Stimulated activated CD8-positive, alpha-beta memory T cell treated with anti-CD3 and anti-CD28 coated beads, Interleukin-4, amount 100 ng/mL, for 48 hours (primary cell): ENCODE measurements around the gene FAM98A.

Experiments used
- DNase-seq: peaks from one replicate; pipeline ENCODE4 v3.0.0-alpha.2; 2020

Gene FAM98A

DNA sequence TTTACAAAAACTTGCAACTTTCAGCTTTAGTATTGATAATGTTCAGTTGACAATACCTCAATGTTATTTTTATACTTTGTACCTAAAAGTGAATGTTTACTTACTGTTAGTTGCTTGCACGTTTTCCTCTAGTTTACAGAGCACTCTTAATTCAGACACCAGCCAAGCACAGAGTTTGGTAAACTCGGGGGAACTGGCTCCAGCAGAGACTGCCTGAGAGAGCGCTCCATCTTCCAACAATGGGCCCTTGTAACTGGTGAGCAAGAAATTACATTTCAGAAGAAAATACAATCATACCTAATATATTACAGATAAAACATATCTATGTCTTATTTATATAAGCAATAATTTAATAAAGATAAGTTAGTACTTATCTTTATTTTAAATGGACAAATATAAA, 3.7 kb downstream of the FAM98A start:
- no peak for DNase-seq

DNA sequence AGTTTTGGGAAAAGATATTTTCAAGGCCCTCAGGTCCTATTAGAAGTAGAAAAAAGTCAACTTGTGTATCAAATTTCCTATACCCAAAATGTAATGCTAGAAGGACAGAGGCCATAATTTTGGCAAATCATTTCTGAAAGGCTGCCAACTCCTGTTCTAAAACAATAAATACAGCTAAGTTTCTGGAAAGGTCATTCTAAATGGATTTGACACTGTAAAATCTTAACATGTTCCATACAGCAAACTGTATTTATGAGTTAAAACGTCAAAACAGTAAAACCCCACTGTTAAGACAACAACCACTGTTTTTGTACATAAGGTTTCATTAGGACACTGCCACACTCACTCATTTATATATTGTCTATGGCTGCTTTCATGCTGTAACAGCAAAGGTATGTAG, 9.7 kb downstream of the FAM98A start:
- no peak for DNase-seq

DNA sequence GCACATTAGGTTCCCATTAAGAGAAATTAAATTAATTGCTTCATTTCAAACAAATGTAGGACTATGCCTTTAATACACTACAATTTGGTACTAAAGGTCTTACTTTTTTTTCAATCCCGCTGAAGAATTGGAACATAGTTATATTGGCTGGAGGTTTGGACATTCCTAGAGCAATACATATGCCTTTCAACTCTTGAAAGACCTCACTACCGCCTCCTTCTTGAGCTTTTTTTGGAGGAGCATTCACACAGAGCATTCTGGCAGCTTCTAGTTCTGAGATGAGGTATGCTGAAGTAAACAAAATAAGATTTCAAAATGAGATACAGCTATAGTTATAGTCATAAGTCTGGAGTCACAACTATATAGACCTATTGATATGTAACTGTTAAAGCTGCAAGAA, 10.9 kb downstream of the FAM98A start:
- no peak for DNase-seq

GRCh38 chr2:33586766-33587165, 12.3 kb downstream of the FAM98A start:
- no peak for DNase-seq

DNA sequence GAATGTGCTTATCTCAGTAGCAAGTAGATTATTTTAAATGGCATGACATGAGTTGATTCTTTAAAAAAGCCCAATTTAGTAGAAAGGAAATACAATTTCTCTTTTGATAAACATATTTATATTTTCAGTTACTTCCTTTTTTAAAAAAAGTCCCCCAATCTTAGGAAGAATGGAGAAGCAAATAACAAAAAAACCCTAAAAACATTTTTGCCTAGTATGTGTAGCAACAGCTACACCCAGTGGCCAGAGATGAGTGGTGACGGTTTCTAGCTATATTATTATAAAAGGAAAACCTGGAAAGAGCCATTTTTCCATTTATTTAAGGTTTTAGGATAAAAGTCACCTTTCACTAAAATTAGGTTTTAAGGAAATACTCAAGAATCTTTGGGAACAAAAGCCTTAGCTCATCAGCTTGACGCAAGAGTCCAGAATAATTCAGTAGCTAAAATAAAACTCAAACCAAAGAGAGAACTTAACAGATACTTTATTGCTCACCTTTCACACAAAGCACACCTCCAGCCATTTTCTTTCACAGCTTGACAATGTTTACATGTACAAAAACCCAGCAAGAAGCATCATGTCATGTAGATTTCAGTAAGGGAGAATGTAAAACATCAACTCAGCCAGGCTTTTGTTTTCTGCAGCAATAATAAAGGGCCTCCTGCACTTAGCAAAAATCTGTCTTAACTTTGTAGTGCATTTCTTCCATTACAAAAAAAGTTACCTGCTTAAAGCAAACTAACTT, 15.7 kb downstream of the FAM98A start:
- no peak for DNase-seq

- DNase-seq = no peak
These were observed 17.2 kb downstream of the FAM98A start for GRCh38 chr2:33581872-33582271.

DNA sequence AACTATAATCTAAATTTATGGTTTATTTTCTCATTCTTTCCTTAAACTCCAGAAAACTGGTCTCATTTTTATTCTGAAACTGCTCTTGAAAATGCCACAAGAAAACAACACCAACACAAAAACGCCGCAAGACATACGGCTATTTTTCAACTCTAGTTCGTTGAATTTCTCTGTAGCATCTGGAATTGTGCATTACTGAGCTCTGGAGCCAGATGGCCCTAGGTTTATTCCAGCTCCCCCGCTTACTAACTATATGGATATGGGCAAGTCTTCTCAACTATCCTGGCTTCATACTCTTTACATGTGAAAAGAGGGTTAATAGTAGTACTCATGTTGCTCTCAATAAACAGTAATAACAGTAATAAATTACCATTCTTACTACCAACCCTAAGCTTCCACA, 19.9 kb downstream of the FAM98A start:
- no peak for DNase-seq

GRCh38 chr2:33577668-33578067, 21.4 kb downstream of the FAM98A start:
- no peak for DNase-seq

DNA sequence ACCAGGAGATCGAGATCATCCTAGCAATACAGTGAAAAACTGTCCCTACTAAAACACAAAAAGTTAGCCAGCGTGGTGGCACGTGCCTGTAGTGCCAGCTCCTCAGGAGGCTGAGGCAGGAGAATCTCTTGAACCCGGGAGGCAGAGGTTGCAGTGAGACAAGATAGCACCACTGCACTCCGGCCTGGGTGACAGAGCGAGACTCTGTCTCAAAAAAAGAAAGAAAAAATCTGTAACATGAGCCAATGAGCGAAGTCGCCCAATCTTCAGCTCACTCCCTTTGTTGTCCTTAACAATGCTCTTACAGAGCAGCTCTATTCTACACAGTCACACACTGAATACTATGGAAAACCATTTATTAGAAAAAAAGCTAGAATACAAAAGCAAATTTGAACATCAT, 22.0 kb downstream of the FAM98A start:
- no peak for DNase-seq

DNA sequence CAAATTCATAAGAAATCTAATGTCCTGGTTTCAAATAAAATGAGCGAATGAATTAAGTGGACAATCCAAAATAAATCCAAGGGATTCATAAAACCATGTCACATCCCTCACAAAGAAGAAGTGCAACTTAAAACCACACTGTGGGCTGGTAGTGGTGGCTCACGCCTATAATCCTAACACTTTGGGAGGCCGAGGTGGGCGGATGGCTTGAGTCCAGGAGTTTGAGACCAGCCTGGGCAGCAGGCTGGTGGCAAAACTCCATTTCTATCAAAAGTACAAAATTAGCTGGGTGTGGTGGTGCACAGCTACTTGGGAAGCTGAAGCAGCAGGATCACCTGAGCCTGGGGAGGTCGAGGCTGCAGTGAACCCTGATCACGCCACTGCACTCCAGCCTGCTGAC, 25.4 kb downstream of the FAM98A start:
- no peak for DNase-seq

DNA sequence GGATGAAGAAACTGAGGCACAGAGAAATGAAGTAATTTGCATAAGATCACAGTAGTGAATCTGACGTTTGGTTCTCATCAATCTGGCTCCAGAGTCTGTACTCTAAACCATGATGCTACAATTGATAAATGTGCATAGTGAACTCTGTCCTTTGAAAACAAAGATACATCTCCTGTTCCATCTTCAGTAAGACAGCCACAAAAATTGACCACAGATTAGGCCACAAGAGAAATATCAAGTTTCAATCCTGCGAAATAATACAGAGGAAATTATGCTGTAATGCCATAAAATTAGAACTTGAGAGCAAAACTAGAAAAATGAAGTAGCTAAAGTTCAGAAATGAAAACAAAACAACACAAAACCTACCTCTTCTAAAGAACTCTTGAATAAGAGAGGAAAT, 28.4 kb downstream of the FAM98A start:
- no peak for DNase-seq

DNA sequence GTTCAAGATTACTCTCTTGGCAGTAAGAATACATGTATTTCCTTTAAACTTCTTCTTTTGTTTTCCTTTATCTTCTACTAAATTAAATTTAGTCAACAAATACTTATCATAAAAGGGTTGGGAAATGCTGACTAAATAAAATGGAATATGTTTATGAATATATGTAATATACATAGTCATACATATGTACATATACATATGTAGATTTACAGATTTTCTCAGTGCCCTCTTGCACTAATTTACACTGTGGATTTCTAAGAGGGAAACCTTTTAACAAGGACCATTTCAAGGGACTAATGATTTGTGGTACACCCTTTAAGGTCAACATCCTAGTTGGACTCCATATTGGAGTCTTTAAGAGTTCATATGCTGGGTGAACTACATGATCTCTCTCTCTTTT, 37.2 kb downstream of the FAM98A start:
- no peak for DNase-seq

DNA sequence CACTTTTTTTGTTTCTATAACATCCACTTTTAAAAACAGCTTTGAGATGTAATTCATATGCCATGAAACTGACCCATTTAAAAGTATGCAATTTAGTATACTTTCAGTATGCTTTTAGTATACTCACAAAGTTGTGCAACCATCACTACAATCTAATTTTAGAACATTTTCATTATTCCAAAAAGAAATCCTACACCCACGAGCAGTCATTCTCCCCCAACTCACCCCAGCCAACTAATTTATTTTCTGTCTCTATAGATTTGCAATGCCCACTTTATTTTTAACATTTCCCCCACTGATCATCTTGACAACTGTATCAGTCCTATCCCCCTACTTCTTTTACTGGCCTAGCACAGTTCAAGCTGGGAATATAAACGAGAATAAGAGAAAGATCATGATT, 39.1 kb downstream of the FAM98A start:
- DNase-seq = no peak

DNA sequence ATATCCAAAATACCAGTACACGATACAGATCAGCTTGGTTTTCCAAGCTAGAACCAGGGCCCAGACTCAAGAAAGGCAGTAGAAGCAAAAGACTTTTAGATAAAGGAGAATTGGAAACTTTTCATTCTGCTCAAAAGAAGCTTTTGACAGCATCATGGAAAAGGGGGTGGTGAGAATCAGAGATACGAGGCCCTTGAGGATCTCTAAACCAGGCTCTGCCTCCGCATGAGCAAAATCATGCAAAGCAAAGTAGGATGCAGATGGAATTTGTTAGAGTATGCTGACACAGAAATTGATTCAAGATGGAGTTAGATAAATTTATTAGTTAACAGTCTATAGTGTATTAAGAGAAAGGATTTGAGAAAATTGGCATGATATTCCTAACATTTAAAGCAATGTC, 39.8 kb downstream of the FAM98A start:
- no peak for DNase-seq

DNA sequence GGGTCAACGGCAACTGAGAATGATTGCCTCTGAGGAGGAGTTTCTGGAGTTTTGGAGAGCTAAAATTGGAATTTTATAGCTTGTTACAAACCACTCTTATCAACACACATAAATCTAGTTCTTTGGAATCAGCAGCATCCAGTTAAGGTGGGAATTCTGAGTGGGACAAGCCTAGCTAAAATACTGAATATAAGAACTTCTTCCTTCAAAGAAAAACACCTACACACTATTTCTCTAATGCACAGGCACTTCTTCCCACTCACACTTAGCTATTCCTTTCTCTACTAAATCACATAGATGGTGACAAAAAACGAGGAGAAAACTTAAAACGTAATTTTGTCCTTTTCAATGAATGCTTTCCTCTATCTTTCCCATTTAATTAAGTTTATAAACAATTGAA, 43.4 kb downstream of the FAM98A start:
- no peak for DNase-seq

DNA sequence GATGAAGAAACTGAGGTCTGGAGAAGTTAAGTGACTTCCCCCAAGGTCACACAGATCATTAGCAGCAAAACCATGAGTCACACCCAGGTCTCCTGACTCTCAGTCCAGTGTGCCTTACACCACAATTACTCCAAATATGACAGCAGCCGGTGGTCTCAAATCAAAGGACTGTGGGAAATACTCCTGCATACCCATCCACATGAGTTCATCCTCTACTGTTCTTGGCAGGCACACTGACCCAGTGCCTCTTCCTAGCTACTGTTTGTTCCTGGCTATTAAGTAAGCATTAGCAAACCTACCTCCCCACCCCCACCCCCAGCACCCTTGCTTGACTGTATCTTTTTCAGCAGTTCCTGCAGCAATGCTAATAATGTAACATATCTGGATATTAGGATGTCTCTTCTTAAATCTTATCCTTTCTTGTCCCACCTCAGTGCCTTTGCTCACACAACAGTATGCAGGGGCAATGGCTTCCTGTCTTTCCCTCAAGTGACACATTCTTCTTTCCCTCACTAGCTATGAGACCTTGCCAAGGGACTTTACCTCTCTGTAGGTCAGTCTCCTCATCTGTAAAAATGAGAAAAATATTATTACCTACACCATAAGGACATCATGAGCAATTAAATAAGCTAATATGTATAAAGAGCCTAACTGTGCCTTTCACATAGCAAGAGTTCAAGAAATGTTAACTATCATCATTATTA, 46.2 kb downstream of the FAM98A start:
- no peak for DNase-seq

- DNase-seq = no peak
These were observed 48.9 kb downstream of the FAM98A start for GRCh38 chr2:33550206-33550605.

GRCh38 chr2:33541243-33541642, 57.9 kb downstream of the FAM98A start:
- no peak for DNase-seq

DNA sequence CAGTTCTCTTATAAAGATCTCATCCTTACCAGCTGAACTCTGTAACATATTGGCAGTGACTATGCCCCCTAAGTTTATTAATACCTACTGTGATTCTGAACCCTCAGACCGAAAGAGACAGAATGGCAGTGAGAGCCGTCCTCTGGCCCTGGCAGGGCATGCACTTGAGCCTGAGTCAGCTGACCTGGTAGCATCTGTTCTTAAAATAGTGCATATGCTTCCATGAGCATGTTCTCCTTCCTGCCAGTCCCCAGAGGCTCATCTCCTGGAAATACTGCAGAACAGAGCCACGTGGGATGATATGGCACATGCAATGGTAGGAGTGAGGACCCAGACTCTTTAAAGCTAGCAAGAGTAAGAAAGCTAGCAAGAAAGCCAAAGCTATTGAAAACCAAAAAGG, 63.7 kb downstream of the FAM98A start:
- DNase-seq = no peak
